ENCODE measurements around the gene SCN8A. TPM values are rescaled to one million over a fixed set of nuclear protein-coding genes. Genes with fewer than 3 reads are reported as not detected.

The SCN8A gene
- total RNA-seq, 3 donors from 2014 or later (not counting 1 experiment from before 2014, with no cell fraction given) = 0.42 to 0.66 (median 0.65) TPM

- H3K4me1 ChIP-seq (ENCODE audit: control insufficient read depth, insufficient read depth, low read length) = peaks cover 33% of the 10 kb centered on the region
- Mint-ChIP-seq H3K9me3 (no peaks in the 10 kb centered on the region), H3K27ac (peak overlapping the region; percentile 24 to 67), H3K4me1 (peaks cover 0 to 23% of the 10 kb centered on the region in 2 donors), H3K4me3 (peak overlapping the region; percentile 13), H3K27me3 (ENCODE audit: low read depth in 2 of 2) (peaks cover under 1% of the 10 kb centered on the region in 2 donors), H3K36me3 (no peaks in the 10 kb centered on the region)
- H3K9me3 ChIP-seq (ENCODE audit: control insufficient read depth, insufficient read depth, low read length) = no peaks in the 10 kb centered on the region
- H3K4me3 ChIP-seq (ENCODE audit: low read length) = no peak overlapping the region
- H3K36me3 ChIP-seq (ENCODE audit: control insufficient read depth, insufficient read depth, low read length) = no peaks in the 10 kb centered on the region
- WGBS (ENCODE audit: insufficient coverage) = 89% methylated on average over 4 of the region's 4 CpGs
- ATAC-seq (no peak), DNase-seq (no peak)
- no peak overlapping the region for H3K27ac ChIP-seq (ENCODE audit: low read length)
- no peak for TF ChIP-seq CTCF (IDR thresholded peaks at IDR 0.05)
- no peaks in the 10 kb centered on the region for H3K27me3 ChIP-seq (ENCODE audit: control insufficient read depth, insufficient read depth, low read length)
- intact Hi-C loops (cut with micrococcal nuclease) = no loop called here
These were observed 231.9 kb downstream of the SCN8A start for GRCh38 chr12:51822956-51823355.

- Mint-ChIP-seq H3K4me3 (no peak overlapping the region), H3K27ac (peak overlapping the region in 1 of 2 donors; percentile 67), H3K9me3 (no peaks in the 10 kb centered on the region), H3K27me3 (ENCODE audit: low read depth in 2 of 2) (peaks cover 8 to 10% of the 10 kb centered on the region in 2 donors), H3K36me3 (no peaks in the 10 kb centered on the region), H3K4me1 (peaks cover 0 to 31% of the 10 kb centered on the region in 2 donors)
- Histone ChIP-seq H3K4me1 (ENCODE audit: control insufficient read depth, insufficient read depth, low read length) (peaks cover 38% of the 10 kb centered on the region), H3K9me3 (ENCODE audit: control insufficient read depth, insufficient read depth, low read length) (no peaks in the 10 kb centered on the region), H3K27me3 (ENCODE audit: control insufficient read depth, insufficient read depth, low read length) (no peaks in the 10 kb centered on the region), H3K27ac (ENCODE audit: low read length) (no peak overlapping the region), H3K4me3 (ENCODE audit: low read length) (no peak overlapping the region), H3K36me3 (ENCODE audit: control insufficient read depth, insufficient read depth, low read length) (no peaks in the 10 kb centered on the region)
- DNase-seq = peak in 1 of 2 donors; percentile 71
- intact Hi-C loops (cut with micrococcal nuclease) = no loop called here
- WGBS (ENCODE audit: insufficient coverage) = 33% methylated on average over 6 of the region's 6 CpGs
- no peak for ATAC-seq
- no peak for TF ChIP-seq CTCF (IDR thresholded peaks at IDR 0.05)
These were observed 233.0 kb downstream of the SCN8A start for GRCh38 chr12:51823875-51824565.

- Mint-ChIP-seq H3K27me3 (ENCODE audit: low read depth in 2 of 2) (peaks cover 10 to 18% of the 10 kb centered on the region in 2 donors), H3K4me1 (peaks cover 0 to 24% of the 10 kb centered on the region in 2 donors), H3K9me3 (no peaks in the 10 kb centered on the region), H3K4me3 (no peak overlapping the region), H3K27ac (no peak overlapping the region), H3K36me3 (no peaks in the 10 kb centered on the region)
- no peak for TF ChIP-seq CTCF (IDR thresholded peaks at IDR 0.05)
- no peaks in the 10 kb centered on the region for H3K27me3 ChIP-seq (ENCODE audit: control insufficient read depth, insufficient read depth, low read length)
- DNase-seq (no peak), ATAC-seq (no peak)
- no peaks in the 10 kb centered on the region for H3K9me3 ChIP-seq (ENCODE audit: control insufficient read depth, insufficient read depth, low read length)
- 96% methylated on average over 5 of the region's 5 CpGs for WGBS (ENCODE audit: insufficient coverage)
- H3K4me1 ChIP-seq (ENCODE audit: control insufficient read depth, insufficient read depth, low read length) = peaks cover 27% of the 10 kb centered on the region
- no peak overlapping the region for H3K27ac ChIP-seq (ENCODE audit: low read length)
- no peaks in the 10 kb centered on the region for H3K36me3 ChIP-seq (ENCODE audit: control insufficient read depth, insufficient read depth, low read length)
- intact Hi-C loops (cut with micrococcal nuclease) = no loop called here
- no peak overlapping the region for H3K4me3 ChIP-seq (ENCODE audit: low read length)
These were observed 234.2 kb downstream of the SCN8A start for GRCh38 chr12:51825216-51825615.

GRCh38 chr12:51826881-51827280 is 235.8 kb downstream of the SCN8A start:
- Mint-ChIP-seq H3K27ac (no peak overlapping the region), H3K9me3 (no peaks in the 10 kb centered on the region), H3K4me3 (no peak overlapping the region), H3K27me3 (ENCODE audit: low read depth in 2 of 2) (peaks cover 21 to 27% of the 10 kb centered on the region in 2 donors), H3K36me3 (no peaks in the 10 kb centered on the region), H3K4me1 (peaks cover 0 to 24% of the 10 kb centered on the region in 2 donors)
- H3K4me1 ChIP-seq (ENCODE audit: control insufficient read depth, insufficient read depth, low read length) = peaks cover 28% of the 10 kb centered on the region
- no peak for TF ChIP-seq CTCF (IDR thresholded peaks at IDR 0.05)
- WGBS (ENCODE audit: insufficient coverage) = 74% methylated on average over 4 of the region's 4 CpGs
- no peaks in the 10 kb centered on the region for H3K27me3 ChIP-seq (ENCODE audit: control insufficient read depth, insufficient read depth, low read length)
- no peak for DNase-seq
- no peak overlapping the region for H3K4me3 ChIP-seq (ENCODE audit: low read length)
- intact Hi-C loops (cut with micrococcal nuclease) = no loop called here
- no peak overlapping the region for H3K27ac ChIP-seq (ENCODE audit: low read length)
- no peaks in the 10 kb centered on the region for H3K36me3 ChIP-seq (ENCODE audit: control insufficient read depth, insufficient read depth, low read length)
- no peaks in the 10 kb centered on the region for H3K9me3 ChIP-seq (ENCODE audit: control insufficient read depth, insufficient read depth, low read length)
- no peak for ATAC-seq
